SK-N-SH (cell line): Measurements from ENCODE around the gene MTF1. TPM values are rescaled to one million over a fixed set of nuclear protein-coding genes. Genes with fewer than 3 reads are reported as not detected.

ENCODE experiments used
- CTCF ChIA-PET: fragments of 300-600, 350-600 bp; formaldehyde crosslinking; extraction: SDS; loops from one replicate; lab custom pipeline; 2021; lab: Yijun Ruan, JAX
- POLR2A ChIA-PET: fragments of 350-600 bp; sonication (Branson Sonifier 250); formaldehyde crosslinking; extraction: SDS; loops from one replicate; lab custom pipeline; 2020; ENCODE audit warnings: antibody characterized with exemption, inconsistent platforms; lab: Yijun Ruan, JAX
- DNase-seq: peaks from one replicate; pipeline ENCODE4 v3.0.0; 2012
- H2AFZ ChIP-seq: fragments of 200-600 bp; sonication (generic); 2 replicates; pipeline ENCODE4 v1.8.1; 2016; ENCODE audit warnings: antibody characterized with exemption, mild to moderate bottlenecking, low read depth
- H3F3A ChIP-seq: fragments of 200-600 bp; sonication (generic); replicated peaks from 2 replicates; pipeline ENCODE3; 2016; ENCODE audit warnings: antibody characterized with exemption, mild to moderate bottlenecking; ENCODE audit not compliant: insufficient read depth
- H3K27ac ChIP-seq, 2 experiments: fragments of 200-500 bp in 1 of 2; fragments of 200-600 bp in 1 of 2; sonication (Bioruptor generic) in 1 of 2; sonication (generic), shearing (Covaris generic) in 1 of 2; 2 replicates each; pipeline versions ENCODE4 v1.5.1 to v1.6.1; 2014 to 2016; ENCODE audit warnings: low read depth in 2 of 2, inconsistent platforms in 1 of 2, low read length in 1 of 2, mild to moderate bottlenecking in 1 of 2, mixed read lengths in 1 of 2
- H3K27me3 ChIP-seq: fragments of 200-600 bp; sonication (generic), shearing (Covaris generic); 2 replicates; pipeline ENCODE4 v1.6.1; 2016; ENCODE audit warnings: mixed run types; ENCODE audit not compliant: insufficient read depth
- H3K36me3 ChIP-seq, 2 experiments: fragments of 200-500 bp in 1 of 2; fragments of 200-600 bp in 1 of 2; sonication (Bioruptor generic) in 1 of 2; sonication (generic) in 1 of 2; replicated peaks in 1 of 2; 2 replicates each; pipeline versions ENCODE3 to v1.5.1; 2014 to 2016; ENCODE audit warnings: low read length in 1 of 2, mild to moderate bottlenecking in 1 of 2; ENCODE audit not compliant: insufficient read depth in 2 of 2, control insufficient read depth in 1 of 2
- H3K4me1 ChIP-seq, 2 experiments: fragments of 200-500 bp in 1 of 2; fragments of 200-600 bp in 1 of 2; sonication (Bioruptor generic) in 1 of 2; sonication (generic), shearing (Covaris generic) in 1 of 2; 2 replicates each; pipeline versions ENCODE4 v1.5.1 to v1.6.1; 2014 to 2016; ENCODE audit warnings: low read depth in 1 of 2, low read length in 1 of 2, mixed run types in 1 of 2; ENCODE audit not compliant: insufficient read depth in 2 of 2, control insufficient read depth in 1 of 2
- H3K4me2 ChIP-seq: fragments of 200-600 bp; sonication (generic), shearing (Covaris generic); 2 replicates; pipeline ENCODE4 v1.6.1; 2017; ENCODE audit warnings: mixed run types
- H3K4me3 ChIP-seq, 2 experiments: fragments of 200-500 bp in 1 of 2; fragments of 200-600 bp in 1 of 2; sonication (Bioruptor generic) in 1 of 2; sonication (generic), shearing (Covaris generic) in 1 of 2; 2 replicates each; pipeline versions ENCODE4 v1.5.1 to v1.8.1; 2014 to 2016; ENCODE audit warnings: low read depth in 2 of 2, inconsistent platforms in 1 of 2, low read length in 1 of 2, mild to moderate bottlenecking in 1 of 2, mixed read lengths in 1 of 2, moderate library complexity in 1 of 2
- H3K79me2 ChIP-seq: fragments of 200-600 bp; sonication (generic); 2 replicates; pipeline ENCODE4 v1.8.1; 2017; ENCODE audit warnings: mild to moderate bottlenecking; ENCODE audit not compliant: insufficient read depth
- H3K9ac ChIP-seq: fragments of 200-600 bp; sonication (generic); 2 replicates; pipeline ENCODE4 v1.6.1; 2017; ENCODE audit warnings: mixed run types
- H3K9me2 ChIP-seq: fragments of 200-600 bp; sonication (generic); 2 replicates; pipeline ENCODE4 v1.6.1; 2017; ENCODE audit warnings: mixed run types
- H3K9me3 ChIP-seq: fragments of 200-600 bp; sonication (generic); 2 replicates; pipeline ENCODE4 v1.6.1; 2017; ENCODE audit warnings: mixed run types, mild to moderate bottlenecking, moderate library complexity
- H4K20me1 ChIP-seq: fragments of 200-600 bp; sonication (generic); 2 replicates; pipeline ENCODE4 v1.6.1; 2017; ENCODE audit warnings: mild to moderate bottlenecking, mixed run types; ENCODE audit not compliant: insufficient read depth
- CHD2 ChIP-seq: fragments of 150-350 bp; IDR thresholded peaks from 2 replicates; pipeline ENCODE4 v1.6.1; 2018; ENCODE audit warnings: low read length; ENCODE audit not compliant: partially characterized antibody
- CTCF ChIP-seq: fragments of 200-600 bp; sonication (generic); IDR thresholded peaks from 2 replicates; pipeline ENCODE4 v1.6.1; 2017; ENCODE audit warnings: antibody characterized with exemption, mild to moderate bottlenecking, moderate library complexity
- ELF1 ChIP-seq: IDR thresholded peaks from 2 replicates; pipeline ENCODE4 v1.4.0; 2012
- EZH2phosphoT487 ChIP-seq: fragments of 200-600 bp; sonication (generic); IDR thresholded peaks from 2 replicates; pipeline ENCODE4 v1.6.1; 2017; ENCODE audit warnings: low read depth, mixed run types, mild to moderate bottlenecking, antibody characterized with exemption, moderate library complexity, borderline replicate concordance
- FOSL2 ChIP-seq: IDR thresholded peaks from 2 replicates; pipeline ENCODE4 v1.4.0; 2012; ENCODE audit warnings: low read depth, mild to moderate bottlenecking, moderate library complexity, borderline replicate concordance
- GABPA ChIP-seq: IDR thresholded peaks from 2 replicates; pipeline ENCODE4 v1.4.0; 2012; ENCODE audit warnings: low read depth, mild to moderate bottlenecking
- GATA2 ChIP-seq: sonication (generic); formaldehyde crosslinking; IDR thresholded peaks from 2 replicates; pipeline ENCODE4 v1.5.0; 2020; ENCODE audit warnings: mild to moderate bottlenecking, missing genetic modification reagents
- IRF3 ChIP-seq: fragments of 150-350 bp; IDR thresholded peaks from 2 replicates; pipeline ENCODE4 v1.6.1; 2016; ENCODE audit warnings: mild to moderate bottlenecking, low read depth, low read length
- MAX ChIP-seq: IDR thresholded peaks from 2 replicates; pipeline ENCODE4 v1.4.0; 2012; ENCODE audit warnings: low read depth
- MEF2A ChIP-seq: IDR thresholded peaks from 2 replicates; pipeline ENCODE4 v1.4.0; 2012; ENCODE audit warnings: low read depth, borderline replicate concordance
- NFIC ChIP-seq: IDR thresholded peaks from 2 replicates; pipeline ENCODE4 v1.4.0; 2012; ENCODE audit warnings: borderline replicate concordance
- POLR2AphosphoS5 ChIP-seq: IDR thresholded peaks from 2 replicates; pipeline ENCODE4 v1.6.1; 2012; ENCODE audit warnings: low read depth, low read length
- RCOR1 ChIP-seq: fragments of 150-350 bp; IDR thresholded peaks from 2 replicates; pipeline ENCODE4 v1.6.1; 2017; ENCODE audit warnings: antibody characterized with exemption, low read length
- REST ChIP-seq: IDR thresholded peaks from 2 replicates; pipeline ENCODE4 v1.6.1; 2012; ENCODE audit warnings: mild to moderate bottlenecking, low read depth, low read length, moderate library complexity
- RFX5 ChIP-seq: IDR thresholded peaks from 2 replicates; pipeline ENCODE4 v1.6.1; 2012; ENCODE audit warnings: mild to moderate bottlenecking, improper control_type of control experiment, low read length
- RXRA ChIP-seq: IDR thresholded peaks from 2 replicates; pipeline ENCODE4 v1.4.0; 2012; ENCODE audit warnings: low read depth, mild to moderate bottlenecking, borderline replicate concordance
- SIN3A ChIP-seq: IDR thresholded peaks from 2 replicates; pipeline ENCODE4 v1.6.1; 2012; ENCODE audit warnings: low read depth, mild to moderate bottlenecking, low read length, moderate library complexity, borderline replicate concordance
- SMC3 ChIP-seq: IDR thresholded peaks from 2 replicates; pipeline ENCODE4 v1.6.1; 2012; ENCODE audit warnings: low read depth, low read length, improper control_type of control experiment
- TCF12 ChIP-seq: IDR thresholded peaks from 2 replicates; pipeline ENCODE4 v1.4.0; 2012
- TEAD4 ChIP-seq: IDR thresholded peaks from 2 replicates; pipeline ENCODE4 v1.4.0; 2012; ENCODE audit warnings: mild to moderate bottlenecking, borderline replicate concordance; ENCODE audit not compliant: insufficient read depth
- YY1 ChIP-seq: IDR thresholded peaks from 2 replicates; pipeline ENCODE4 v1.4.0; 2012; ENCODE audit warnings: low read depth, mild to moderate bottlenecking
- WGBS: methylation state at CpG from one replicate; pipeline ENCODE4 v1.1.6; 2017; ENCODE audit warnings: low lambda C conversion rate; 5-methylcytosine and 5-hydroxymethylcytosine counted together
- polyA plus RNA-seq, 3 experiments: library from polyadenylated mRNA; depleted of rRNA; stranded (reverse); fragments of >200 nt; gene quantifications; 2 replicates each; pipeline ENCODE4 v1.2.3, GENCODE V29; 2012

MTF1 gene
- polyA plus RNA-seq, 1 of the 3 experiments (the other 2 are of a cell fraction), result 5.0 TPM

GRCh38 chr1:37872692-37873091 is 13.3 kb upstream of the MTF1 start (continued):
- no peak for TF ChIP-seq POLR2AphosphoS5
- TF ChIP-seq NFIC, result no peak

- DNase-seq, result no peak
- H2AFZ ChIP-seq, result no peak overlapping the region
- no peaks in the 10 kb centered on the region for H3K4me1 ChIP-seq
- TF ChIP-seq POLR2AphosphoS5 (no peak), MEF2A (no peak), TEAD4 (no peak), RCOR1 (no peak), TCF12 (no peak), FOSL2 (no peak), CHD2 (no peak), IRF3 (no peak), CTCF (no peak), GATA2 (CRISPR knock-in tag) (no peak), MAX (no peak), ELF1 (no peak), SIN3A (no peak), RFX5 (no peak), YY1 (no peak), SMC3 (no peak), GABPA (no peak), EZH2phosphoT487 (no peak), RXRA (no peak), REST (no peak)
- no peaks in the 10 kb centered on the region for H3K9me2 ChIP-seq
- H4K20me1 ChIP-seq, result no peaks in the 10 kb centered on the region
- POLR2A ChIA-PET, result no interaction called here
- WGBS, result 88% methylated on average over 2 of the region's 2 CpGs
- no peaks in the 10 kb centered on the region for H3K9me3 ChIP-seq
- no peak overlapping the region for H3K9ac ChIP-seq
- H3K79me2 ChIP-seq, result no peaks in the 10 kb centered on the region
- no peaks in the 10 kb centered on the region for H3F3A ChIP-seq
- no peak overlapping the region for H3K4me2 ChIP-seq
- CTCF ChIA-PET, result no interaction called here
- H3K4me3 ChIP-seq, result no peak overlapping the region
- H3K27ac ChIP-seq, result no peak overlapping the region
- H3K36me3 ChIP-seq, result peaks cover 43 to 47% of the 10 kb centered on the region in 2 experiments
- H3K27me3 ChIP-seq, result no peaks in the 10 kb centered on the region
Observed at GRCh38 chr1:37868466-37868865, 9.1 kb upstream of the MTF1 start.
